CD14-positive monocyte (primary cell): Measurements from ENCODE around the gene TMEM178B. TPM values are rescaled to one million over a fixed set of nuclear protein-coding genes. Genes with fewer than 3 reads are reported as not detected.

Experiments used
- DNase-seq, 3 donors: peaks; one replicate each; pipeline ENCODE4 v3.0.0-alpha.2; 2011 to 2022
- H2AFZ ChIP-seq: 2 replicates; pipeline ENCODE4 v1.6.0; 2012; ENCODE audit warnings: mild to moderate bottlenecking, low read depth, low read length, inconsistent platforms; ENCODE audit not compliant: insufficient read depth, poor library complexity, severe bottlenecking
- H3K27ac ChIP-seq, 2 donors: 1 replicate in 1 of 2; 2 replicates in 1 of 2; pipeline ENCODE4 v1.5.1; 2012 to 2013; ENCODE audit warnings: low read length in 2 of 2, control low read depth in 1 of 2, inconsistent platforms in 1 of 2, low read depth in 1 of 2, mild to moderate bottlenecking in 1 of 2
- H3K27me3 ChIP-seq, 2 donors: one replicate each; pipeline versions ENCODE4 v1.6.0 to v1.6.1; 2011 to 2013; ENCODE audit warnings: low read length in 2 of 2; ENCODE audit not compliant: control insufficient read depth in 2 of 2, insufficient read depth in 2 of 2
- H3K36me3 ChIP-seq, 2 donors: replicated peaks in 1 of 2; 1 replicate in 1 of 2; 2 replicates in 1 of 2; pipeline versions ENCODE4 v1.5.1 to v1.6.1; 2012 to 2013; ENCODE audit warnings: low read length in 2 of 2, control low read depth in 1 of 2, inconsistent platforms in 1 of 2, mild to moderate bottlenecking in 1 of 2; ENCODE audit not compliant: insufficient read depth in 2 of 2, control insufficient read depth in 1 of 2
- H3K4me1 ChIP-seq, 2 donors: 1 replicate in 1 of 2; 2 replicates in 1 of 2; pipeline versions ENCODE4 v1.5.1 to v1.6.1; 2012 to 2013; ENCODE audit warnings: low read length in 2 of 2, control low read depth in 1 of 2, inconsistent platforms in 1 of 2, mild to moderate bottlenecking in 1 of 2, moderate library complexity in 1 of 2; ENCODE audit not compliant: insufficient read depth in 2 of 2, control insufficient read depth in 1 of 2
- H3K4me2 ChIP-seq: replicated peaks from 2 replicates; pipeline ENCODE3; 2012; ENCODE audit warnings: low read length, moderate library complexity, mild to moderate bottlenecking; ENCODE audit not compliant: poor library complexity, severe bottlenecking; ENCODE audit errors: extremely low read depth
- H3K4me3 ChIP-seq, 3 experiments: fragments of 200-600 bp in 1 of 3; sonication (generic) in 1 of 3; replicated peaks in 1 of 3; 1 replicate in 2 of 3; 2 replicates in 1 of 3; pipeline ENCODE4 v1.5.1; 2011 to 2013; ENCODE audit warnings: low read length in 3 of 3, mild to moderate bottlenecking in 3 of 3, control low read depth in 2 of 3, low read depth in 2 of 3, inconsistent platforms in 1 of 3, moderate library complexity in 1 of 3
- H3K79me2 ChIP-seq: 2 replicates; pipeline ENCODE4 v1.6.0; 2012; ENCODE audit warnings: mild to moderate bottlenecking, control low read depth, inconsistent platforms, low read length, moderate library complexity; ENCODE audit not compliant: insufficient read depth
- H3K9ac ChIP-seq: 2 replicates; pipeline ENCODE4 v1.6.0; 2017; ENCODE audit warnings: low read length, mild to moderate bottlenecking; ENCODE audit not compliant: insufficient read depth, poor library complexity, severe bottlenecking
- H3K9me3 ChIP-seq, 2 donors: replicated peaks in 1 of 2; 1 replicate in 1 of 2; 2 replicates in 1 of 2; pipeline versions ENCODE4 v1.5.1 to v1.6.1; 2012 to 2013; ENCODE audit warnings: low read length in 2 of 2, control low read depth in 1 of 2; ENCODE audit not compliant: control insufficient read depth in 1 of 2, insufficient read depth in 1 of 2
- H4K20me1 ChIP-seq: 2 replicates; pipeline ENCODE4 v1.6.0; 2012; ENCODE audit warnings: mild to moderate bottlenecking, low read length, control low read depth, moderate library complexity; ENCODE audit not compliant: insufficient read depth
- H3K27ac Mint-ChIP-seq, 7 donors: one replicate each; pipeline ENCODE4 v1.8.0; 2020; ENCODE audit warnings: mild to moderate bottlenecking in 7 of 7, mixed read lengths in 7 of 7, moderate library complexity in 6 of 7, inconsistent platforms in 2 of 7
- H3K27me3 Mint-ChIP-seq, 3 donors: one replicate each; pipeline ENCODE4 v1.8.0; 2021 to 2022; ENCODE audit warnings: low read depth in 3 of 3, mild to moderate bottlenecking in 3 of 3, mixed read lengths in 3 of 3, moderate library complexity in 3 of 3, inconsistent platforms in 1 of 3
- H3K36me3 Mint-ChIP-seq, 2 donors: one replicate each; pipeline ENCODE4 v1.8.0; 2020; ENCODE audit warnings: mixed read lengths in 2 of 2, inconsistent platforms in 1 of 2, mild to moderate bottlenecking in 1 of 2
- H3K4me1 Mint-ChIP-seq: one replicate; pipeline ENCODE4 v1.8.0; 2020; ENCODE audit warnings: mild to moderate bottlenecking, mixed read lengths
- H3K4me3 Mint-ChIP-seq, 2 donors: one replicate each; pipeline ENCODE4 v1.8.0; 2020; ENCODE audit warnings: mild to moderate bottlenecking in 2 of 2, mixed read lengths in 2 of 2, moderate library complexity in 1 of 2
- H3K9me3 Mint-ChIP-seq, 7 donors: one replicate each; pipeline ENCODE4 v1.8.0; 2020 to 2022; ENCODE audit warnings: mixed read lengths in 7 of 7, mild to moderate bottlenecking in 6 of 7, moderate library complexity in 6 of 7, inconsistent platforms in 2 of 7
- WGBS: methylation state at CpG from one replicate; pipeline ENCODE4 v1.1.5; 2013; ENCODE audit warnings: missing lambda C conversion rate; ENCODE audit not compliant: insufficient coverage; 5-methylcytosine and 5-hydroxymethylcytosine counted together
- intact Hi-C, 2 donors: fragments of 100-400 bp; cut with micrococcal nuclease; formaldehyde crosslinking; loops; one replicate each; pipeline versions ENCODE4 v1.15.0 to v1.15.1; 2023
- polyA plus RNA-seq, 3 donors: library from polyadenylated mRNA; depleted of rRNA in 1 of 3; unstranded in 2 of 3; stranded (reverse) in 1 of 3; fragments of 300-500 nt in 2 of 3; fragments of >200 nt in 1 of 3; fragmentation: Illumina TruSeq in 2 of 3; gene quantifications; 1 replicate in 2 of 3; 2 replicates in 1 of 3; pipeline ENCODE4 v1.2.3, GENCODE V29; 2012 to 2021
- TF ChIP-seq, protein P1 (sequence below): fragments of 200-600 bp; IDR thresholded peaks from one replicate; pipeline ENCODE4 v1.8.0; 2022; ENCODE audit warnings: antibody characterized with exemption, mild to moderate bottlenecking

TMEM178B gene
- polyA plus RNA-seq, 3 donors = not detected

DNA sequence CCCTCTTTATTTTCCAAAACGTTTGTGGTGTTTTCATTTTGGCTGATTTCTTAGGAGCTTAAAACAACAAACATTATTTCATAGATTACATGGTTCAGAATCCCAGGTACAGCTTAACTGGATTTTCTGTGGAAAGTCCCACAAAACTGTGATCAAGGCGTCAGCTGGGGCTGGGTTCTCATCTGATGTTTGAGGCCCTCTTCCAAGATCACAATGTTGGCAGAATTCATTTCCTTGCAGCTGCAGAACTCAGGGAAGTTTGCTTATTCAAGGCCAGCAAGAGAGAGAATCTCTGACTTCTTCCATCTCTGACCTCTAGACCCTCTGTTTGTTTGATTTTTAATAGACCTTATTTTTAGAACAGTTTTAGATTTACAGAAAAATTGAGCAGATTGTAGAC, 368.9 kb downstream of the TMEM178B start:
- intact Hi-C loops = no loop called here
- Histone ChIP-seq H3K79me2 (no peaks in the 10 kb centered on the region), H4K20me1 (no peaks in the 10 kb centered on the region), H3K36me3 (no peaks in the 10 kb centered on the region), H3K4me1 (no peaks in the 10 kb centered on the region), H3K4me2 (no peak overlapping the region), H3K9ac (no peak overlapping the region), H3K4me3 (no peak overlapping the region), H3K9me3 (no peaks in the 10 kb centered on the region), H3K27me3 (peaks cover 0 to 2% of the 10 kb centered on the region in 2 donors), H3K27ac (no peak overlapping the region), H2AFZ (no peak overlapping the region)
- 100% methylated on average over 1 of the region's 2 CpGs for WGBS
- H3K27ac Mint-ChIP-seq = no peak overlapping the region
- no peak for DNase-seq
- H3K27me3 Mint-ChIP-seq = peaks cover 2 to 8% (median 6%) of the 10 kb centered on the region in 3 donors
- peaks cover 0 to 4% (median 0%) of the 10 kb centered on the region in 7 donors for H3K9me3 Mint-ChIP-seq
- TF ChIP-seq, protein P1, sequence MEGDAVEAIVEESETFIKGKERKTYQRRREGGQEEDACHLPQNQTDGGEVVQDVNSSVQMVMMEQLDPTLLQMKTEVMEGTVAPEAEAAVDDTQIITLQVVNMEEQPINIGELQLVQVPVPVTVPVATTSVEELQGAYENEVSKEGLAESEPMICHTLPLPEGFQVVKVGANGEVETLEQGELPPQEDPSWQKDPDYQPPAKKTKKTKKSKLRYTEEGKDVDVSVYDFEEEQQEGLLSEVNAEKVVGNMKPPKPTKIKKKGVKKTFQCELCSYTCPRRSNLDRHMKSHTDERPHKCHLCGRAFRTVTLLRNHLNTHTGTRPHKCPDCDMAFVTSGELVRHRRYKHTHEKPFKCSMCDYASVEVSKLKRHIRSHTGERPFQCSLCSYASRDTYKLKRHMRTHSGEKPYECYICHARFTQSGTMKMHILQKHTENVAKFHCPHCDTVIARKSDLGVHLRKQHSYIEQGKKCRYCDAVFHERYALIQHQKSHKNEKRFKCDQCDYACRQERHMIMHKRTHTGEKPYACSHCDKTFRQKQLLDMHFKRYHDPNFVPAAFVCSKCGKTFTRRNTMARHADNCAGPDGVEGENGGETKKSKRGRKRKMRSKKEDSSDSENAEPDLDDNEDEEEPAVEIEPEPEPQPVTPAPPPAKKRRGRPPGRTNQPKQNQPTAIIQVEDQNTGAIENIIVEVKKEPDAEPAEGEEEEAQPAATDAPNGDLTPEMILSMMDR = no peak
- no peaks in the 10 kb centered on the region for H3K4me1 Mint-ChIP-seq
- H3K36me3 Mint-ChIP-seq = no peaks in the 10 kb centered on the region
- no peak overlapping the region for H3K4me3 Mint-ChIP-seq

DNA sequence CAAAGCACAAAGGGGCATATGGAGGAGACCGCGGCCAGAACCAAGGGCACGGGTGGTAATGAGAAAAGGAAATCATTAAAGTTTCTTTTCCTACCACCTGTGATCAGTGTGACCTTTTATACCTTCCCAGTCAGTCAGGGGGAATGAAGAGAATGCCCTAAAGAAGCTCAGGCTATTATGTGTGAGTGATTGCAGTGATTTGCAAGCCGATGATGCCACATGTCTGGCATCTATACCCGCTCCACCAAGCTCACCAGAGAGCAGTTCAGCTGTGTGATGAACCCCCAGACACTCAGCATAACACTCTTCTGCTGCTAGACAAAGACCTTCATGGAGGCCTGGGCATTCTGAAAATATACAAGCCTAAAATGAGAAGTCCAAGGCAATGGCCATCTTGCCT, 371.1 kb downstream of the TMEM178B start:
- Histone ChIP-seq H2AFZ (no peak overlapping the region), H3K9me3 (no peaks in the 10 kb centered on the region), H3K4me3 (no peak overlapping the region), H4K20me1 (no peaks in the 10 kb centered on the region), H3K9ac (no peak overlapping the region), H3K79me2 (no peaks in the 10 kb centered on the region), H3K36me3 (no peaks in the 10 kb centered on the region), H3K4me1 (no peaks in the 10 kb centered on the region), H3K4me2 (no peak overlapping the region), H3K27me3 (peaks cover 0 to 2% of the 10 kb centered on the region in 2 donors), H3K27ac (no peak overlapping the region)
- no peak overlapping the region for H3K4me3 Mint-ChIP-seq
- H3K27me3 Mint-ChIP-seq = peaks cover 2 to 8% (median 6%) of the 10 kb centered on the region in 3 donors
- DNase-seq = no peak
- H3K27ac Mint-ChIP-seq = no peak overlapping the region
- 90% methylated on average over 2 of the region's 5 CpGs for WGBS
- no peaks in the 10 kb centered on the region for H3K4me1 Mint-ChIP-seq
- intact Hi-C loops = no loop called here
- no peaks in the 10 kb centered on the region for H3K36me3 Mint-ChIP-seq
- TF ChIP-seq, protein P1 = no peak
- peaks cover 0 to 4% (median 0%) of the 10 kb centered on the region in 7 donors for H3K9me3 Mint-ChIP-seq
